ENCODE measurements around the gene DYRK1A. TPM values are rescaled to one million over a fixed set of nuclear protein-coding genes. Genes with fewer than 3 reads are reported as not detected.

The DYRK1A gene
- total and polyA plus RNA-seq, 2 donors from 2014 or later: 14.5 to 78.0 TPM

DNA sequence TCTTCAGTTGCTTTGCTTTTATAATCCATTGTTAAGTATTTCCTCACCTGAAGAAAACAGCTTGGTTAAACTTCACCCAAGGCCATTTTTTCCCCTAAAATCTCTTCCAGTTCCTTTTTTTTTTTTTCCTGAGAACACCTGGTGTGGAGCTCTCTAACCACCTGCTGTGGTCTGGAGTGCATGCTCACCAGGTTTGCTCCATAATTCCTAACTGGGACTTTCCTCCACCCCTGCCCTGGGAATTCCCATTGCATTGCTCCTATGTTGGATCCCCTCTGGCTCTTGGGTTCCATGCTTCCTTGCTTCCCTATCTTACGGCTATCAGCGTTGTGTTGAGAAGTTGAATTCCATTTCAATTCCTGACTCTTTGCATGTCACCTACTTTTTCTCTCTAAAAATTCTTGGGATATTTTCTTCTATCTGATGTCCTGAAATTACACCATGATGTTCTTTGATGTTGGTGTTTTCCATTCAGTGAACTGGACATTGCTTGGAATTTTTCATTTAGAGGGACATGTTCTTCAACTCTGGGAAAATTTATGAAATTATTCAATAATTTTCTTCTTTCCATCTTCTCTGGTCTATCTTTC, 19.6 kb upstream of the DYRK1A start:
- Histone ChIP-seq H3K4me3 (ENCODE audit: low read length in 3 of 3) (no peak overlapping the region), H3K27ac (ENCODE audit: low read depth in 2 of 2, low read length in 2 of 2) (no peak overlapping the region), H3K27me3 (ENCODE audit: control insufficient read depth, insufficient read depth, low read length) (no peaks in the 10 kb centered on the region), H3K36me3 (ENCODE audit: control insufficient read depth in 2 of 3, insufficient read depth in 3 of 3, low read length in 3 of 3) (no peaks in the 10 kb centered on the region), H3K4me1 (ENCODE audit: control insufficient read depth in 2 of 3, insufficient read depth in 2 of 3, low read depth in 1 of 3, low read length in 3 of 3) (no peaks in the 10 kb centered on the region), H3K9ac (ENCODE audit: low read length in 3 of 3) (no peak overlapping the region), H3K9me3 (ENCODE audit: control insufficient read depth in 2 of 3, insufficient read depth in 1 of 3, low read length in 3 of 3) (peaks cover 0 to 8% (median 4%) of the 10 kb centered on the region in 3 donors)
- intact Hi-C loops (cut with DNase I): no loop called here
- no peak for DNase-seq
- TF ChIP-seq, protein P1, sequence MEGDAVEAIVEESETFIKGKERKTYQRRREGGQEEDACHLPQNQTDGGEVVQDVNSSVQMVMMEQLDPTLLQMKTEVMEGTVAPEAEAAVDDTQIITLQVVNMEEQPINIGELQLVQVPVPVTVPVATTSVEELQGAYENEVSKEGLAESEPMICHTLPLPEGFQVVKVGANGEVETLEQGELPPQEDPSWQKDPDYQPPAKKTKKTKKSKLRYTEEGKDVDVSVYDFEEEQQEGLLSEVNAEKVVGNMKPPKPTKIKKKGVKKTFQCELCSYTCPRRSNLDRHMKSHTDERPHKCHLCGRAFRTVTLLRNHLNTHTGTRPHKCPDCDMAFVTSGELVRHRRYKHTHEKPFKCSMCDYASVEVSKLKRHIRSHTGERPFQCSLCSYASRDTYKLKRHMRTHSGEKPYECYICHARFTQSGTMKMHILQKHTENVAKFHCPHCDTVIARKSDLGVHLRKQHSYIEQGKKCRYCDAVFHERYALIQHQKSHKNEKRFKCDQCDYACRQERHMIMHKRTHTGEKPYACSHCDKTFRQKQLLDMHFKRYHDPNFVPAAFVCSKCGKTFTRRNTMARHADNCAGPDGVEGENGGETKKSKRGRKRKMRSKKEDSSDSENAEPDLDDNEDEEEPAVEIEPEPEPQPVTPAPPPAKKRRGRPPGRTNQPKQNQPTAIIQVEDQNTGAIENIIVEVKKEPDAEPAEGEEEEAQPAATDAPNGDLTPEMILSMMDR (IDR thresholded peaks at IDR 0.05; ENCODE audit: borderline replicate concordance, extremely low read depth, insufficient read depth): no peak
- no peak for FAIRE-seq

DNA sequence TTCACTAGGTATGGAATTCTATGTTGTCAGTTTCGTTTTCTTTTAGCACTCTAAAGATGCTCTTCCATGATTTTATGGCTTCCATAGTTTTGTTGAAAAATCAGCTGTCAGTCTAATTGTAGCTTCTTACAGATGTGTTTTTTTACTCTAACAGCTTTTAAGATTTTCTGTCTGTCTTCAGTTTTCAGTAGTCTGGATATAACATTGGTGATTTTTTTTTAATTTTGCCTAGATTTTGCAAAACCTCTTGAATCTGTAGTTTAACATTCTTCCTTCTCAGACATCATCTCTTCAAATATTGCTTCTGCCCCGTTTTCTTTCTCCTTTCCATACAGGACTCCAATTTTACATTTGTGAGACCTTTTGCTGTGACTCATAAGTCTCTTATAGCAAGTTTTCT, 17.9 kb upstream of the DYRK1A start:
- Histone ChIP-seq H3K36me3 (ENCODE audit: control insufficient read depth in 2 of 3, insufficient read depth in 3 of 3, low read length in 3 of 3) (no peaks in the 10 kb centered on the region), H3K27ac (ENCODE audit: low read depth in 2 of 2, low read length in 2 of 2) (no peak overlapping the region), H3K9ac (ENCODE audit: low read length in 3 of 3) (no peak overlapping the region), H3K4me3 (ENCODE audit: low read length in 3 of 3) (no peak overlapping the region), H3K27me3 (ENCODE audit: control insufficient read depth, insufficient read depth, low read length) (no peaks in the 10 kb centered on the region), H3K9me3 (ENCODE audit: control insufficient read depth in 2 of 3, insufficient read depth in 1 of 3, low read length in 3 of 3) (peaks cover 0 to 8% (median 4%) of the 10 kb centered on the region in 3 donors), H3K4me1 (ENCODE audit: control insufficient read depth in 2 of 3, insufficient read depth in 2 of 3, low read depth in 1 of 3, low read length in 3 of 3) (no peaks in the 10 kb centered on the region)
- no peak for DNase-seq
- intact Hi-C loops (cut with DNase I): no loop called here
- TF ChIP-seq, protein P1 (IDR thresholded peaks at IDR 0.05; ENCODE audit: borderline replicate concordance, extremely low read depth, insufficient read depth): no peak
- no peak for FAIRE-seq

DNA sequence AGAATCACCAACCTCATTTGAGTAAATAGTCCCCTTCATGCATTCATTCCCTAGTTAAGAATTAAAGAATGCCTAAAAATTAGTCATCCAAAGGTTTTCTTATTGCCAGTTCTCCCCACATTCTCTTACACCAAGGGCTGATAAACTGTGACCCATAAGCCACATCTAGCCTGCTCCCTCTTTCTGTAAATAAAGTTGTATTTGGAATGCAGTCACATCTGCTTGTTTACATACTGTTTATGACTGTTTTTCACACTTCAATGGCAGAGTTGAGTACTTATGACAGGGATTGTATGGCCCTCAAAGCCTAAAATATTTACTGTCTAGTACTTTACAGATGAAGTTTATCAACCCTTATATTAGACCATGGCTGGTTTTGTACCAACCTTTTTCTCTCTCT, 16.1 kb upstream of the DYRK1A start:
- no peak overlapping the region for H3K4me3 ChIP-seq (ENCODE audit: low read length in 3 of 3)
- intact Hi-C loops (cut with DNase I): no loop called here
- DNase-seq (no peak), FAIRE-seq (no peak)
- H3K27me3 ChIP-seq (ENCODE audit: control insufficient read depth, insufficient read depth, low read length): no peaks in the 10 kb centered on the region
- no peaks in the 10 kb centered on the region for H3K36me3 ChIP-seq (ENCODE audit: control insufficient read depth in 2 of 3, insufficient read depth in 3 of 3, low read length in 3 of 3)
- no peak overlapping the region for H3K27ac ChIP-seq (ENCODE audit: low read depth in 2 of 2, low read length in 2 of 2)
- H3K9me3 ChIP-seq (ENCODE audit: control insufficient read depth in 2 of 3, insufficient read depth in 1 of 3, low read length in 3 of 3): peaks cover 0 to 8% (median 4%) of the 10 kb centered on the region in 3 donors
- H3K4me1 ChIP-seq (ENCODE audit: control insufficient read depth in 2 of 3, insufficient read depth in 2 of 3, low read depth in 1 of 3, low read length in 3 of 3): no peaks in the 10 kb centered on the region
- H3K9ac ChIP-seq (ENCODE audit: low read length in 3 of 3): no peak overlapping the region
- TF ChIP-seq, protein P1 (IDR thresholded peaks at IDR 0.05; ENCODE audit: borderline replicate concordance, extremely low read depth, insufficient read depth): no peak

DNA sequence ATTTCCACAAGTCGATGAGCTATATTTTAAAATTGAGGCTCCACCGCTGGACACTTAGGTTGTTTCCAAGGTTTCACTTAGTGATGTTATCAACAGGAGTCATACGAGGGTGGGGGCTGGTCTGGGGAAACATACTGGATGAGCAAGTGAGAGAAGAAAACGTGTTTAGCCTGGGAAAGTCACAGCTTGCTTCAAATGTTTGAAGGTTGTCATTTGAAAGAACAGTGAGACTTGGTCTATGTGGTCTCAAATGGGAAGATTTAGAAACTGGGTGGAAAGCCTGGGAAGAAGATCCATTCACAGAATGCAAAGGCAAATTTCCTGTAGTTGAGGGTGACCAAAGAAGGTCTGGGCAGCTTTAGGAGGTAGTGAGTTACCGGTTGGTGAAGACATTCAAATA, 9.9 kb upstream of the DYRK1A start:
- H3K9ac ChIP-seq (ENCODE audit: low read length in 3 of 3): no peak overlapping the region
- intact Hi-C loops (cut with DNase I): no loop called here

More for the DNA sequence above, 9.9 kb upstream of the DYRK1A start:
- Histone ChIP-seq H3K27me3 (ENCODE audit: control insufficient read depth, insufficient read depth, low read length) (no peaks in the 10 kb centered on the region), H3K4me1 (ENCODE audit: control insufficient read depth in 2 of 3, insufficient read depth in 2 of 3, low read depth in 1 of 3, low read length in 3 of 3) (peaks cover 0 to 4% (median 2%) of the 10 kb centered on the region in 3 donors), H3K36me3 (ENCODE audit: control insufficient read depth in 2 of 3, insufficient read depth in 3 of 3, low read length in 3 of 3) (no peaks in the 10 kb centered on the region), H3K9me3 (ENCODE audit: control insufficient read depth in 2 of 3, insufficient read depth in 1 of 3, low read length in 3 of 3) (no peaks in the 10 kb centered on the region), H3K27ac (ENCODE audit: low read depth in 2 of 2, low read length in 2 of 2) (no peak overlapping the region), H3K4me3 (ENCODE audit: low read length in 3 of 3) (no peak overlapping the region)
- DNase-seq (no peak), FAIRE-seq (no peak)
- TF ChIP-seq, protein P1 (IDR thresholded peaks at IDR 0.05; ENCODE audit: borderline replicate concordance, extremely low read depth, insufficient read depth): no peak

Measured in kidney (tissue), 14 donors.